GM18873 (cell line): ENCODE data around the gene LUZP4.
"Not testable (repeated sequence)": the region's sequence is repeated elsewhere in the genome, so short reads cannot be mapped to it uniquely, and the experiment has no call there.

Experiments
- ATAC-seq: cut with Tn5 transposase; IDR thresholded peaks from one replicate; pipeline ENCODE4 v1.9.1; 2021; ENCODE audit warnings: mild to moderate bottlenecking, moderate library complexity, moderate number of reproducible peaks; ENCODE audit not compliant: unreplicated experiment, low FRiP score

The LUZP4 gene, protein sequence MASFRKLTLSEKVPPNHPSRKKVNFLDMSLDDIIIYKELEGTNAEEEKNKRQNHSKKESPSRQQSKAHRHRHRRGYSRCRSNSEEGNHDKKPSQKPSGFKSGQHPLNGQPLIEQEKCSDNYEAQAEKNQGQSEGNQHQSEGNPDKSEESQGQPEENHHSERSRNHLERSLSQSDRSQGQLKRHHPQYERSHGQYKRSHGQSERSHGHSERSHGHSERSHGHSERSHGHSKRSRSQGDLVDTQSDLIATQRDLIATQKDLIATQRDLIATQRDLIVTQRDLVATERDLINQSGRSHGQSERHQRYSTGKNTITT

DNA sequence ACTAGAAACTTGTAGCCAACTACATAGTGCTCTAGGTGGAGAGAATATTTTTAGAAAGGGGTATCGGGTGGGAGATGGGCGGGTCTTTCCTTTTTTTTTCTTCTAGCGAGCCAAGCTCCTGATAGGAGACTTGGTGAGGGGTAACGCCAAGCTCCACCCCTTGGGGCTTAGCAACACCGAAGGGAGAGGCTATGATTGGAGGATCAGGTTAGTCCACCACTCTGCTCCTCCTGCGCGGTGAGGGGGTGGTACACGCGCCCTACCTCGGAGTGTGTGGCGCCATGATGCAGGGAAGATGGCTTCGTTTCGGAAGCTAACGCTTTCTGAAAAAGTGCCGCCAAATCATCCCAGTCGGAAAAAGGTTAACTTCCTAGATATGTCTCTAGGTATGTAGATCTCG is at the start of gene LUZP4:
Gene LUZP4, plus strand, starts transcription at position 251 of the 400 bp plus-strand sequence. Its CDS starts 45 bp downstream, at position 296.
- ATAC-seq = no peak

DNA sequence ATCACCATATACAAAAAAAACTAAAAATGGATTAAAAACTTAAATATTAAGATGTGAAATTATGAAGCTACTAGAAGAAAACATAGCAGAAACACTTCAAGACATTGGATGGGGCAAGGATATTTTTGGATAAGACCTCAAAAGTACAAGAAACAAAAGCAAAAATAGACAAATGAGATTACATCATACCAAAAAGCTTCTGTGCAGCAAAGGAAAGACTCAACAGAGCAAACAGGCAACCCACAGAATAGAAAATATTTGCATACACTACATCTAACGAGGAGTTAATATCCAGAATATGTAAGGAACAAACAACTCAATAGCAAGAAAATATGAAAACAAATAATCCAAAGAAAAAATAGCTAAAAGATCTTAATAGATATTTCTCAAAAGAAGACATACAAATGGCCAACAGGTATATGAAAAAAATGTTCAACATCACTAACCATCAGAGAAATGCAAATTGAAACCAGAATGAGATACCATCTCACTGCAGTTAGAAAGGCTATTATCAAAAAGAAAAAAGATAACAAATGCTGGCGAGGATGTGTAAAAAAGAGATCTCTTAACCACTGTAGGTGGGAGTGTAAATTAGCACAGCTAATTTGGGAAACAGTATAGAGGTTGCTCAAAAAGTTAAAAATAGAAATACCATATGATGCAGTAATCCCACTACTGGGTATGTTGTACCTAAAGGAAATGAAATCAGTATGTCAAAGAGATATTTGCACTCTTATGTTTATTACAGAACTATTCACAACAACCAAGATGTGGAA is 37.9 kb upstream of the LUZP4 start:
- no peak for ATAC-seq

DNA sequence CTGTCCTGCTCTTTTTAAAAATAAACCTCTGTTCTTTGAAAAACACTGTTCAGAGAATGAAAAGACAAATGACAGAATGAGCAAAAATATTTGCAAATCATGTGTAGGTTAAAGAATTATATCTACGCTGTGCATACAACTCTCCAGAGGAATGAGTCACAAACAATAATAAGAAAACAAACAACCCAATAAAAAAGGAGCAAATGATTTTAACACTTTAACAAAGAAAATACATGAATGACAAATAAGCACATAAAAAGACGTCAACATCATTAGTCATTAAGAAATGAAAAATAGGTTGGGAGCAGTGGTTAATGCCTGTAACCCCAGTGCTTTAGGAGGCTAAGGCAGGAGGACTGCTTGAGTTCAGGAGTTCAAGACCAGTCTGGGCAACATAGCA is 34.5 kb upstream of the LUZP4 start:
- no peak for ATAC-seq

DNA sequence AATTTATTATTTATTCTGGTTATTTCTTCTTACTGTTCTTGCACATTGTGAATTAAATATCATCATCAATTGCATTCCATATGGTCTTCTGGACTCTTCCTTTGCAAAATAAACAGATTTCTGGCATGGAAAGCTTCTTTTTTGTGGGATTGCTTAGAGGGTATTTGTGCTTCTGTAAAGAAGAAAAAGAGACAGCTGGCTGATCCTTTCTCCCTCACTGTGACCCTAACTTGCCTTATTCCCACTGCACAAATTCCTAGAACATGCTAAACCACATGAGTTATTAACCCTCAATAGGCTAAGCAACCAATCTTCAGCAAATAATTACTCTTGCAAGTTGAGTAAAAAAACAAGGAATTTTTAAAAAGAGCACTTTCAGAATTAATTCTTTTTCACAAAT is 31.8 kb upstream of the LUZP4 start:
- no peak for ATAC-seq

DNA sequence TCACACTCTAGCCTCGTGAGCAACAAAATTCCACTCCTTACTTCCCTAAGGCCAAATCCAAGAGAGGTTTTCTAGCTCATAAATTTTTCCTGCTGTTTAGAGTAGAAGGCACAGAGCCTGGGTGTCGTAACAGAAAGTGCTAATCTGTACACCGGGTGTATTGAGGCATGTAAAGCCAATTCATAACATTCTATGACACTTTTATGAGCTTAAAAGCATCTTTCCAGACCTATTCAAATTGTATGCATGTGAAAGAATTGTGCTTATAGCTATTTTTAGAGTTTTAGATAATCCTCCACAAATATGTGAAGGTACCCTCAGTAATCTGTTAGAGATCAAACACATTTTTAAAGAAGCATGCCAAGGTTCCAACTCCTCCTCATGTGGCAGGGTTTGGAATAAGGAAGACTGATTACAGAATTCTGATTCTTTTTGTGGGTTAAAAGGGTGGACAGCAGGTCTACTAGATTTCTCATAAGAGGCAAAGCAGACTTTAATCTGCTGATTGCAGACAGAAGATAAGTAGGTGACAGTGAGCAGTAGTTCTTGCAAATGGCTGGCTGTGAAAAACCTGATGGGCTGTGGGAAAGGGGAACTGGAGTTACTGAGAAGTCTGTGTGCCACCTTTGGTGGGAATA is 30.2 kb upstream of the LUZP4 start:
- no peak for ATAC-seq

DNA sequence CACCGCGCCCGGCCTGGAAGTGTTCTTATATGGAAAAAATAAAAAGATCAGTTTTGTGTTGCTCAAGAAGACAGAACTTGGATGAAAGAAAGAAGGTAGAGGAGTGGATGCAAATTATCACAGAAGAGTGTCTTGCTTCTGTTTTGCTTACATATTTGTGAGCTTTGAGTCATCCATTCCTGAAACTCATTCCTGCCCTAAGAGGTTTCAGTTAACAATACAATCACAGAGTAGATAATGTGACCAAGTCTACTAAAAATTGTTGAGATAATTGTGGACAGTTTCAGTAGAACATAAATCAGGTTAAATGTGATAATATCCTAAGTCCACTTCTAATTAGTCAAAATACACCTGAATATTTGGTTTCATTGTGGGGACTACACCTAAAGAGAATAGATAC is 29.2 kb upstream of the LUZP4 start:
- no peak for ATAC-seq

DNA sequence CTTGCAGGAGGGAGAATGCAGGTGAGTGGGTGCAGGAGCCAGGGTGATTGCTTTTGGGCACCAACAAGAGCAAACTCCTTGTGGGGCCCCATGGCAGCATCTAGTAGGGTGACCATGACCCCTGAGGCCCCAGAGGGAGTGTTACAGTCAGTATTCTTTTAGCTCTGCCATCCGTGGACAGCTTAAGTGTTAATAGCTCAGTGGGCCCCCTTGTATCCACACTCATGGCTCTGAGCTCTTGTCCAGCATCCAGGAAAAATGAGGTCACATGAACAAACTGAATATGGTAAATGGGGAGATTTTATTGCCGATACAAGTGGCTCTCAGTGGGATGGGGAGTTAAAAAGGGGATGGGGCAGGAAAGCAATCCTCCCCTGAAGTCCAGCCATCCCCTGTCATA is 28.4 kb upstream of the LUZP4 start:
- ATAC-seq = no peak

DNA sequence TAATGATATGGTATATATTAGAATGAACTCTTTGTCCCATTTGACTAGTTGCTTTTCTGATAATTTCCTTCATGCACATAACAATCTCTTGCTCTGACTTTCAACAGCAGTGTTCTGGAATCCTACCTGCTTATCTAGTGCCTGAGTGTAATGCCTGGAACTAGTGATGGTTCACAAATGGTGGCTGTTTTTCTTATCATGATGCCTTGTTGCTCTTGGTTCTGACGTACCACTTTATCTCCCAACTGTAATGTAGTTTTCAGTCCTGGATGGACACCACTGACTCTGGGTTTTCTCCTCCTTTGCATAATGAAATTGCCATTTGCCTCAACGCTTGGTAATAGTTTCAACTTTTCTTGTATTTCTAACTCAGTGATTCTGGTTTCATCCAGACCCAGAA is 25.5 kb upstream of the LUZP4 start:
- no peak for ATAC-seq

DNA sequence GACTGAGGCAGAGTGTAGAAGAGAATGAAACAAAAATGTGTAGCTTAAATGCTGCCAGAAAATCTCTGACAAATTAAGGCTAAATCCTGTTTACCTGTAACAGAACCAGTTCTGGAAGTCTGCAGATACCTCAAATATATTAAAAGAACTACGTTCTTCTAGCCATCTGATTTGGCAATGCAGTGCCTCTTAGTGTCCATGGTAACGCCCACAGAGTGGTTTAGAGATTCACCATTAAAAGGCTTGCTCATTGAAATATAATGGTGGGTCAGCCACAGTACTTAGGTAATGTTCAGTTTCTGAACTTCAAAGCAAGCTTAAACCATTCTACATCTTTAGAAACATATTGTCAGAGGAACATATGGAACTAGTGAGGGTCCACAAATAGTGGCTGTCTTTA is 23.2 kb upstream of the LUZP4 start:
- ATAC-seq = no peak

DNA sequence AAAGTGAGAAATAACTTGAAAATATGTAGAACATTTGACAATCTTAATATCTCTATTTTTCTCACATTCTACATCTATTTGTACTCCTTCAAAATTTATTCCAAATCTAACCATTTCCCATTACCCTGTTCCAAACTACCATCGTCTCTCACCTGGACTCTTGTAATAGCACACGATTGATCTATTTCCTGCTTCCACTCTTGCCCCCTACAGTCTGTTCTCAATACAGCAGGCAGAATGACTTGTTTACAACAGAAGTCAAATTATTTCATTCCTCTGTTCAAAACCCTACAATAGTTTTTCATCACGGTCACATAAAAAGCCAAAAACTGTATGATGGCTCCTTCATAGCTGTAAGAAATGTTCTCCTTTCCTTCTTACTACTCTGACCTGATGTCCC is 21.1 kb upstream of the LUZP4 start:
- ATAC-seq = no peak

DNA sequence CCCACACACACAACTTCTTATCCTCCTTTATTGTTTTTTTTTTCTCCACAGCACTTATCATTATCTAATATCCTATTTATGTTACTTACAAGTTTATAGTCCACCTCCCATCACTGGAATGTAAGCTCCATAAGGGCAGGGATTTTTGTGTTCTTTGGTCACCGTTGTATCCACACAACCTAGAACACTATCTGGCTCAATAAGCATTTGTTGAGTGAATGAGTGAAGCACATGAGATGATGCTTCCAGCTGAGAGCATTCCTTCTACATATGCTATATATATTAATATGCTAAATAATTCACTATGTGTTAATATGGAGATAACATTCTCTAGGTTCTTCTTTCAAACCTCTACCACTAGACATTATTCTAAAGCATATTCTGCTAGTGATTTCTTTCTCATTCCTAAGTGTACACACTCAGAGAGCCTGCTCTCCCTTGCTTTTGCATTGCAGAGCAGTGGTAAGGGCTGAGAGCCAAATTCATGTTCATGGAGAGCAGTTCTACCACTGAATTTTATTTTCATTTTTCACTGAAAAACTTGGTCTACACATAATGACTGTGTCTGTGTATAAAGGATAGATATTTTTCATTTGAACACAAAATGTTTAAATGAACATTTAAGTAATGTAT is 20.3 kb upstream of the LUZP4 start:
- ATAC-seq = no peak

DNA sequence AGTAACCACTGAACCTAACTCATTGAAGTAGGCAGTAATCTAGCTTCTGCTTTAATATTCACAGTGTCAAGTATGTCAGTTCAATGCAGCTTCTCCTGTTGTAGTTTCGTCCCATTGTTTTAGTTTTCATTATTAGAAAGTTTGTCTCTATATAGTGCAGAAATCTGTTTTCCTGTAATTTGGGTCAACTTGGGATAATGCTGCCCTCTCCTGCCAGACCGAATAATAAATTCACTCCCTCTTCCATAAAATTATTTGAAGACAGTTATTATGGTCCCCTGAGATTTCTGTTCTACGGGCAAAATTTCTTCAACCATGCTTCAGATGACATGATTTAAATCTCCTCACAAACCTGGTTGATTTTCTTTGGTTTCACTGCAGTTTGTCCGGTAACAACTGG is 4.6 kb upstream of the LUZP4 start:
- ATAC-seq = no peak

DNA sequence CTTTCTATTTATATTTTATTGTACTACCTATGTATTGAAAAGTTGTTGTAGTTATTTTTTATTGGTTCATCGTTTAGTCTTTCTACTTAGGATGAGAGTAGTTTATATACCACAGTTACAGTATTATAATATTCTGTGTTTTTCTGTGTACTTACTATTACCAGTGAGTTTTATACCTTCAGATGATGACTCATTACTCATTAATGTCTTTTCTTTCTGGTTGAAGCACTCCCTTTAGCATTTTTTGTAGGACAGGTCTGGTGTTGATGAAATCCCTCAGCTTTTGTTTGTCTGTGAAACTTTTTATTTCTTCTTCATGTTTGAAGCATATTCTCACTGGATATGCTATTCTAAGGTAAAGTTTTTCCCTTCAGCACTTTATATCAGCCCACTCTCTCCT is 7.7 kb downstream of the LUZP4 start:
- ATAC-seq = no peak

DNA sequence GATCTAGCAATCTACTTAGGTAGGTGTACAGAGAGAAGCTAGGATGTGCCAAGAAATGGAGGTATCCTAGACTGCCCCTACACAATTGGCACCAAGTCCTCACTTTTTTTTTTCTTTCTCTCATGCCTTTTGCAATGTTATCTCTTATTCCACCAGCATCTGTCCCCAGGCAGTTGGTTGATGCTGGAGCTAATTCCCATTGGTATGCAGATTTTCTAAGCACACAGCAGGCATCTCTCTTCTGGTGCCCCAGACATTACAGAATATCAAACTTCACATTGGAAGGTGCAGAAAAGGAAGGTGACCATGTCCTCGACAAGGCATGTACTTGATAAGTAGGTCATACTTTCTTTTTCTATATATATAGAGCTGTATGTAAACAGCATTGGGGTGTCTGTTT is 21.6 kb downstream of the LUZP4 start:
- no peak for ATAC-seq

DNA sequence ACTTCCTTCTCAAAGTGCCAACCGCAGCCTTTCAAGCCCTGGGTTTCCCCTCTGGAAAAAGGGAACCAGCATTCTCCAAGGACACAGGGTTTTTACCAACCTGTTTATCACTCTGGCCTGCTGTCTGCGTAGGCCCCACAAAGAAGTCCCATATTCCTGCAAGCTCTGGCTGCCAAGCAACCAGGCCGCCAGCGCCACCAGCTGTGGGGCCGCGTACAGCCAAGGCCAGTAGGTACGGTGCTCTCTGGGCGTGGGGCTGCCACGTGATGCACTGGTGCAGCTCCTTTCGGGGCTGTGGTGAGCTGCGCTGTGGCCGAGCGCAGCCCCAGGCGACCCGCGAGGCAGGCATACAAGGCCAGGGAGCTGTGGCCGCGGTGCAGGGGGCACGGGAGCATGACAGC is 22.1 kb downstream of the LUZP4 start:
- ATAC-seq = no peak

DNA sequence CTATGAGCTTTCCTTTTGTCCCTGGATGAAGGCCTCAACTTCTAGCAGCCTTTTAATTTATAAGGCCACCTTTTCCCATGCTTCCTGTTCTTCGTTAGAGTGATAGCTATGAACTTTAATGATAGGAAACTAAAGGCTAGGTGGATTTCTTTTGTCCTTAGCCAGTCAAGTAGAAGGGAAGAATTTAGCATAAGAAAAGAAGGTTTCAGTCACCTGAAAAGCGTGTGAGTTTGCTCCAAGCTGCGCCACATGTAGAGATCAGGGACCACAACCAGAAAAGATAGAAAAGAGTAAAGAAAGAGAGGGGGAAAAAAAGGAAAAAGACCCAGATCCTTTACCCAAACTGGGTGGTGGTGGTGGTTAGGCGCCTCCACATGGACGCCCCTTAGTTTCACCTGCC is 28.6 kb downstream of the LUZP4 start:
- no peak for ATAC-seq

DNA sequence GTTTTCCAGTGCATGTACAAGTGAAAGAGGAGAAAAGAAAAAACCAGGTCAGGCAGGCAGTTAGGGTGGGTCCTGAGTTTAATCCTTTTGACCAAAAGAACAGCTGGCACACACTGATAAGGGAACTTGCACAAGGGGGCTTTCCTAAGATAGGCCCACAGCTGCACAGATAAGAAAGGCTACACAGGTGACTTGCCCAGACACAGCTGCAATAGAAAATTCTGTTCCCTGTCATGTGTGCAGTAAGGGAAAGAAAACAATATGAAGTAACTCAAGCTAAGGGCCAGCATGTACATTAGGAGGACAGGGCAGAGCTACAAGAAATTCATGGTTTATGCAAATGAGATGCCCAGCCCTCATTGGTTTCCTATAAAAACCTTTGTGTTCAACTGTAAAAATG is 32.9 kb downstream of the LUZP4 start:
- ATAC-seq = no peak

DNA sequence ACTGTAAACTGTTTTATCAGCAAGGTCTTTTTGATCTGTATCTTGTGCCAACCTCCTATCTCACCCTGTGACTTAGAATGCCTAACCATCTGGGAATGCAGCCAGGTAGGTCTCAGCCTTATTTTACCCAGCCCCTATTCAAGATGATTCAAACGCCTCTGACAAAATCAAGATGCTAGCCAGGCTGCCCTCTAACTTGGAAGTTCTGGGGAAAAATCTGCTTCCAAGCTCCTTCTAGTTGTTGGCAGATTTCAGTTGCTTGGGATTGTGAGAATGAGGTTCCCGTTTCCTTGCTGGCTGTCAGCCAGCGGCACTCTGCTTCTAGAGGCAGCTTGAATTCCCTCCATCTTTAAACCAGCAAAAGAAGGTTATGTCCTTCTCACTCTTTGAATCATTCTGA is 34.7 kb downstream of the LUZP4 start:
- ATAC-seq = no peak

DNA sequence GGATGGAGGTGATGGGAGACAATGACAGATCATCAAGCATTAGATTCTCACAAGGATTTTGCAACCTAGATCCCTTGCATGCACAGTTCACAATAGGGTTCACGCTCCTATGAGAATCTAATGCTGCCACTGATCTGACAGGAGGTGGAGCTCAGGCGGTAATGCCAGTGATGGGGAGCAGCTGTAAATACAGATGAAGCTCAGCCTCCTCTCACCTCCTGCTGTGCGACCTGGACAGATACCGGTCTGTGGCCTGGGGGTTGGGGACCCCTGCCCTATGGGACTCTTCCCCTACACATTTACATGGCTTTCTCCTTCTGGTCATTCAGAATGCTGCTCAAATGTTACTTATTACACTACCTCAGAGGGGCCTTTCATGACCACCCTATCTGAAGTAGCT is 39.8 kb downstream of the LUZP4 start:
- ATAC-seq = not testable (repeated sequence)

DNA sequence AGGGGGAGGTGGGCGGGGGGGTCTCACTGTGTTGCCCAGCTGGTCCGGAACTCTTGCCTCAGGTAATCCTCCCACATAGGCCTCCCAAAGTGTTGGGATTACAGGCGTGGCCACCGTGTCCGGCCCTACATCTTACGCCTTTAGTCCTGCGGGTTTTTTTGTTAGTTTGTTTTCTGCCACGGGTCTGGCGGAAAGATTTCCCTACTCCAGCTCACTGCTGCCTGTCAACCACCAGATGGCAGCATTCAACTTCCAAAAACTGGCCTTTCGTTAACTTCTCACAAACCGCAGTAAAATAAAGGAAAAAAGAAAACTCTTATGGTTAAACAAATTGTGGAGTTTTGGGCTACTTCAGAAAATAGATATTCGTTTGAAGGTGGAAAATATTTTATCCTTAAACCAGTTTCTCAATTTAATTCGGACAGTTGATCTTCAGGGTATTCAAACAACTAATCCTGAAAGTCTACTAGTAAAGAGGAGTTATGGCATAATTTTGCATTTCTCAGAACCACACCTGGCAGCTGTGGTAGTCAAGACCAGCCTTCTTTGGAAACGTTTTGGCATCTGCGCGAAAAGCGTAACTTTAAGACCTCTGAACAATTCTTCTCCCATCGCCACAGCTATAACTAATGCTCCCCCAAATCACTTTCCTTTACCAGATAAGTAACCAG is 41.1 kb downstream of the LUZP4 start:
- no peak for ATAC-seq

DNA sequence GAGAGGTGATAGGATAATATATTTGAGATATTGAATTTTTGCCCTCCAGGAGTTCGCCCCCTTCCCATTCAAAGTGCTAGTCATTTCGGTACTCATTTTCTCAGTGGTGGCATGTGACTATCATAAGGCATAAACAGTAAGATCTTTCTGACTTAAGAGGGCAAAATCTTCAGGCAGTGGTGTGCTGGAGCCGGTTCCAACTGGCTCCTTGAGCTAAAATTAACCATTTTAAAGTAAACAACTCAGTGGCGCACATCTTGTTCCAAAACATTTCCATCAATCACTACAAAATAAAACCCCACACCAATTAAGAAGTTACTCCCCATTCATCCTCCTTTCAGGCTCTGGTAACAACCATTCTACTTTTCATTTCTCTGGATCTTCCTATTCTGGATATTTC is 43.3 kb downstream of the LUZP4 start:
- ATAC-seq = no peak
